HepG2 (cell line): ENCODE results near the gene NARF. TPM values are rescaled to one million over a fixed set of nuclear protein-coding genes. Genes with fewer than 3 reads are reported as not detected.

Experiments
- HOXA3 ChIP-seq: sonication (generic); formaldehyde crosslinking; IDR thresholded peaks from 2 replicates; pipeline ENCODE4 v1.5.0; 2020; ENCODE audit warnings: missing genetic modification reagents
- JUNB ChIP-seq: sonication (generic); formaldehyde crosslinking; IDR thresholded peaks from 2 replicates; pipeline ENCODE4 v1.8.0; 2022; ENCODE audit warnings: missing genetic modification reagents, mild to moderate bottlenecking, borderline replicate concordance
- KAT7 ChIP-seq: IDR thresholded peaks from 2 replicates; pipeline ENCODE4 v1.6.1; 2018; ENCODE audit warnings: borderline replicate concordance, missing compliant biosample characterization
- MXD4 ChIP-seq: IDR thresholded peaks from 2 replicates; pipeline ENCODE4 v1.6.1; 2016; ENCODE audit warnings: mild to moderate bottlenecking, missing biosample characterization, missing genetic modification reagents
- NR2F6 ChIP-seq, 2 experiments: IDR thresholded peaks; 2 replicates each; pipeline ENCODE4 v1.6.1; 2016; ENCODE audit warnings: antibody characterized with exemption in 1 of 2, mild to moderate bottlenecking in 1 of 2
- RARA ChIP-seq: IDR thresholded peaks from 2 replicates; pipeline ENCODE4 v1.6.1; 2016; ENCODE audit warnings: missing genetic modification reagents, missing compliant biosample characterization
- REST ChIP-seq, 2 experiments: IDR thresholded peaks; 2 replicates each; pipeline ENCODE4 v1.6.1; 2011 to 2012; ENCODE audit warnings: low read length in 2 of 2, borderline replicate concordance in 1 of 2, low read depth in 1 of 2, mild to moderate bottlenecking in 1 of 2, moderate library complexity in 1 of 2
- SIX1 ChIP-seq: sonication (generic); formaldehyde crosslinking; IDR thresholded peaks from 2 replicates; pipeline ENCODE4 v1.4.0; 2020; ENCODE audit warnings: missing genetic modification reagents, borderline replicate concordance
- SMAD3 ChIP-seq: sonication (generic); formaldehyde crosslinking; IDR thresholded peaks from 2 replicates; pipeline ENCODE4 v1.4.0; 2020; ENCODE audit warnings: missing genetic modification reagents
- SMYD3 ChIP-seq: sonication (generic); formaldehyde crosslinking; IDR thresholded peaks from 2 replicates; pipeline ENCODE4 v1.8.1; 2023; ENCODE audit warnings: mild to moderate bottlenecking, missing genetic modification reagents
- SNRNP70 ChIP-seq: fragments of 200-400 bp; formaldehyde crosslinking; IDR thresholded peaks from 2 replicates; pipeline ENCODE4 v1.6.1; 2017; ENCODE audit warnings: mild to moderate bottlenecking, low read depth, low read length, moderate library complexity
- ZBTB20 ChIP-seq: sonication (generic); formaldehyde crosslinking; IDR thresholded peaks from 2 replicates; pipeline ENCODE4 v1.8.1; 2023; ENCODE audit warnings: missing genetic modification reagents, low read depth, mild to moderate bottlenecking, borderline replicate concordance
- ZFP1 ChIP-seq: IDR thresholded peaks from 2 replicates; pipeline ENCODE4 v1.6.1; 2016
- ZNF207 ChIP-seq: fragments of 450-650 bp; IDR thresholded peaks from 2 replicates; pipeline ENCODE4 v1.6.1; 2016; ENCODE audit warnings: antibody characterized with exemption, borderline replicate concordance
- ZNF280D ChIP-seq: sonication (generic); formaldehyde crosslinking; IDR thresholded peaks from 2 replicates; pipeline ENCODE4 v1.5.1; 2020; ENCODE audit warnings: mild to moderate bottlenecking, missing genetic modification reagents
- ZNF432 ChIP-seq: sonication (generic); formaldehyde crosslinking; IDR thresholded peaks from 2 replicates; pipeline ENCODE4 v1.5.0; 2020; ENCODE audit warnings: missing genetic modification reagents, mild to moderate bottlenecking, borderline replicate concordance
- ZNF441 ChIP-seq: sonication (generic); formaldehyde crosslinking; IDR thresholded peaks from 2 replicates; pipeline ENCODE4 v1.7.0; 2021; ENCODE audit warnings: missing genetic modification reagents, borderline replicate concordance
- ZNF460 ChIP-seq: sonication (generic); formaldehyde crosslinking; IDR thresholded peaks from 2 replicates; pipeline ENCODE4 v1.5.1; 2020; ENCODE audit warnings: missing genetic modification reagents, mild to moderate bottlenecking, borderline replicate concordance
- ZNF713 ChIP-seq: sonication (generic); formaldehyde crosslinking; IDR thresholded peaks from 2 replicates; pipeline ENCODE4 v1.4.0; 2020; ENCODE audit warnings: mild to moderate bottlenecking, missing genetic modification reagents
- polyA plus RNA-seq, 8 experiments: library from polyadenylated mRNA; depleted of rRNA in 3 of 8; stranded (reverse) in 7 of 8; unstranded in 1 of 8; fragments of >200 nt; fragmentation: Illumina TruSeq in 4 of 8; extraction: Trizol in 4 of 8; gene quantifications; 2 replicates each; pipeline versions ENCODE4 v1.2.1 to v1.2.3, GENCODE V29; 2011 to 2016; ENCODE audit warnings: low read depth in 4 of 8, missing spikeins in 1 of 8, mixed read lengths in 1 of 8; ENCODE audit not compliant: insufficient read depth in 1 of 8
- total RNA-seq, 5 experiments: library from RNA; depleted of rRNA; stranded (reverse); fragments of >200 nt; fragmentation: Illumina TruSeq; extraction: Trizol; gene quantifications; 2 replicates each; pipeline ENCODE4 v1.2.3, GENCODE V29; 2016; ENCODE audit warnings: low read depth in 1 of 5
- TF ChIP-seq, protein P1 (sequence below): IDR thresholded peaks from 2 replicates; pipeline ENCODE4 v1.6.1; 2016
- TF ChIP-seq, protein P2 (sequence below): sonication (generic); formaldehyde crosslinking; IDR thresholded peaks from 2 replicates; pipeline ENCODE4 v1.5.1; 2020; ENCODE audit warnings: mild to moderate bottlenecking, missing genetic modification reagents, borderline replicate concordance

Gene NARF
- total and polyA plus RNA-seq, 2 of the 13 experiments (the other 11 are each of a cell fraction or from before 2014, with no cell fraction given) = 61.1 to 144 TPM

DNA sequence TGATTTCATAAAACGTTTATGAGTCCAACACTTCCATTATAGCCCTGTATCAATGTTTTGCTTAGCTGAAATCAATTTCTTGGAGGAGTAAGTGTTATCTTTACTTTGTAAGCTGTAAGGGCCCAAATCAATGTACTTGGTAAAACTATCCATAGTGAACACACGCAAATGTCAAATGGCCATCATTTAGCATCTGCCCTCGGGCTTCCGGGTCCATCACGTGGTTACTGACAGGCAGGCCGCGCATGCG, 687 bp upstream of the NARF start (continued):
- peak; percentile 90; the same call in 1 of the 2 replicates for TF ChIP-seq MXD4 (CRISPR knock-in tag)
- no peak for TF ChIP-seq JUNB (CRISPR knock-in tag)
- TF ChIP-seq REST (IDR thresholded peaks at IDR 0.05; ENCODE audit: borderline replicate concordance in 1 of 2, low read depth in 1 of 2, low read length in 2 of 2) = no peak
- no peak for TF ChIP-seq RARA (CRISPR knock-in tag)
- peak; percentile 16; the same call in 1 of the 2 replicates for TF ChIP-seq SMAD3 (CRISPR knock-in tag)
- TF ChIP-seq ZNF713 (CRISPR knock-in tag) = no peak
- no peak for TF ChIP-seq ZNF432 (CRISPR knock-in tag)
- no peak for TF ChIP-seq ZNF207
- TF ChIP-seq ZNF460 (CRISPR knock-in tag) = no peak
- no peak for TF ChIP-seq SIX1
- TF ChIP-seq, protein P1, sequence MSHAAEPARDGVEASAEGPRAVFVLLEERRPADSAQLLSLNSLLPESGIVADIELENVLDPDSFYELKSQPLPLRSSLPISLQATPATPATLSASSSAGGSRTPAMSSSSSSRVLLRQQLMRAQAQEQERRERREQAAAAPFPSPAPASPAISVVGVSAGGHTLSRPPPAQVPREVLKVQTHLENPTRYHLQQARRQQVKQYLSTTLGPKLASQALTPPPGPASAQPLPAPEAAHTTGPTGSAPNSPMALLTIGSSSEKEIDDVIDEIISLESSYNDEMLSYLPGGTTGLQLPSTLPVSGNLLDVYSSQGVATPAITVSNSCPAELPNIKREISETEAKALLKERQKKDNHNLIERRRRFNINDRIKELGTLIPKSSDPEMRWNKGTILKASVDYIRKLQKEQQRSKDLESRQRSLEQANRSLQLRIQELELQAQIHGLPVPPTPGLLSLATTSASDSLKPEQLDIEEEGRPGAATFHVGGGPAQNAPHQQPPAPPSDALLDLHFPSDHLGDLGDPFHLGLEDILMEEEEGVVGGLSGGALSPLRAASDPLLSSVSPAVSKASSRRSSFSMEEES (CRISPR knock-in tag) = peak; percentile 85; the same call in 1 of the 2 replicates
- TF ChIP-seq KAT7 = no peak
- peak; percentile 60; the same call in 1 of the 2 replicates for TF ChIP-seq ZNF280D
- TF ChIP-seq ZFP1 (CRISPR knock-in tag) = 0 out of 2 replicates have a peak, but pooled peaks have one; percentile 6
- TF ChIP-seq ZBTB20 = 0 out of 2 replicates have a peak, but pooled peaks have one; percentile 26
- 0 out of 2 replicates have a peak, but pooled peaks have one; percentile 0 for TF ChIP-seq SMYD3
- no peak for TF ChIP-seq HOXA3
- no peak for TF ChIP-seq SNRNP70
- no peak for TF ChIP-seq ZNF441 (CRISPR knock-in tag)
- TF ChIP-seq, protein P2, sequence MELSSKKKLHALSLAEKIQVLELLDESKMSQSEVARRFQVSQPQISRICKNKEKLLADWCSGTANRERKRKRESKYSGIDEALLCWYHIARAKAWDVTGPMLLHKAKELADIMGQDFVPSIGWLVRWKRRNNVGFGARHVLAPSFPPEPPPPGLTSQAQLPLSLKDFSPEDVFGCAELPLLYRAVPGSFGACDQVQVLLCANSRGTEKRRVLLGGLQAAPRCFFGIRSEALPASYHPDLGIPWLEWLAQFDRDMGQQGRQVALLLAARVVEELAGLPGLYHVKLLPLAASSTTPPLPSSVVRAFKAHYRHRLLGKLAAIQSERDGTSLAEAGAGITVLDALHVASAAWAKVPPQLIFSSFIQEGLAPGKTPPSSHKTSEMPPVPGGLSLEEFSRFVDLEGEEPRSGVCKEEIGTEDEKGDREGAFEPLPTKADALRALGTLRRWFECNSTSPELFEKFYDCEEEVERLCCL (CRISPR knock-in tag) = no peak
- no peak for TF ChIP-seq NR2F6 (IDR thresholded peaks at IDR 0.05)
- TF ChIP-seq NR2F6 (CRISPR knock-in tag; IDR thresholded peaks at IDR 0.05) = 0 out of 2 replicates have a peak, but pooled peaks have one; percentile 4
